Skeletal muscle tissue (tissue), 5 donors: ENCODE measurements around the gene CAMP. TPM values are rescaled to one million over a fixed set of nuclear protein-coding genes. Genes with fewer than 3 reads are reported as not detected.
"Not testable (repeated sequence)": the region's sequence is repeated elsewhere in the genome, so short reads cannot be mapped to it uniquely, and the experiment has no call there.

Source experiments
- H3K27ac ChIP-seq: one replicate; pipeline ENCODE4 v1.7.0; 2013; ENCODE audit warnings: mild to moderate bottlenecking, low read depth, low read length, inconsistent platforms
- H3K27me3 ChIP-seq, 3 donors: one replicate each; pipeline ENCODE4 v1.7.0; 2013; ENCODE audit warnings: low read length in 3 of 3; ENCODE audit not compliant: control insufficient read depth in 3 of 3, insufficient read depth in 3 of 3
- H3K36me3 ChIP-seq, 3 donors: one replicate each; pipeline ENCODE4 v1.7.0; 2013; ENCODE audit warnings: low read length in 3 of 3; ENCODE audit not compliant: control insufficient read depth in 3 of 3, insufficient read depth in 3 of 3
- H3K4me1 ChIP-seq, 3 donors: one replicate each; pipeline ENCODE4 v1.7.0; 2013; ENCODE audit warnings: low read length in 3 of 3, mild to moderate bottlenecking in 3 of 3; ENCODE audit not compliant: control insufficient read depth in 3 of 3, insufficient read depth in 3 of 3
- H3K4me3 ChIP-seq, 3 donors: one replicate each; pipeline ENCODE4 v1.7.0; 2013; ENCODE audit warnings: low read length in 3 of 3
- H3K9ac ChIP-seq, 3 donors: one replicate each; pipeline ENCODE4 v1.7.0; 2013; ENCODE audit warnings: low read length in 3 of 3, mild to moderate bottlenecking in 3 of 3, moderate library complexity in 2 of 3, low read depth in 1 of 3
- H3K9me3 ChIP-seq, 3 donors: one replicate each; pipeline ENCODE4 v1.7.0; 2013; ENCODE audit warnings: low read length in 3 of 3; ENCODE audit not compliant: control insufficient read depth in 3 of 3
- small RNA-seq: library from RNA; depleted of rRNA; stranded (forward); fragments of <200 nt; gene quantifications from one replicate; pipeline ENCODE3, GENCODE V24; 2014
- total RNA-seq: library from RNA; depleted of rRNA; stranded (reverse); fragments of >200 nt; gene quantifications from one replicate; pipeline ENCODE4 v1.2.3, GENCODE V29; 2014
- donor health status: Osteomylitis.

CAMP gene
- total RNA-seq, 1 donor from 2014 or later, result not detected

- H3K4me1 ChIP-seq, result peaks cover 0 to 3% (median 0%) of the 10 kb centered on the region in 3 donors
- H3K4me3 ChIP-seq, result no peak overlapping the region
- peaks cover 11 to 26% (median 21%) of the 10 kb centered on the region in 3 donors for H3K36me3 ChIP-seq
- no peak overlapping the region for H3K9ac ChIP-seq
- H3K27ac ChIP-seq, result no peak overlapping the region
- H3K27me3 ChIP-seq, result no peaks in the 10 kb centered on the region
- H3K9me3 ChIP-seq, result no peaks in the 10 kb centered on the region
These were observed 47.0 kb downstream of the CAMP start for GRCh38 chr3:48270306-48270705.

GRCh38 chr3:48271223-48271622 lies 47.9 kb downstream of the CAMP start:
- not testable (repeated sequence) for H3K9me3 ChIP-seq, H3K27me3 ChIP-seq, H3K4me3 ChIP-seq, H3K27ac ChIP-seq, H3K9ac ChIP-seq, H3K4me1 ChIP-seq
- peaks cover 11 to 23% (median 21%) of the 10 kb centered on the region in 3 donors for H3K36me3 ChIP-seq

- Histone ChIP-seq H3K4me3 (no peak overlapping the region), H3K27me3 (no peaks in the 10 kb centered on the region), H3K9me3 (no peaks in the 10 kb centered on the region), H3K4me1 (peaks cover 0 to 3% (median 0%) of the 10 kb centered on the region in 3 donors), H3K36me3 (peaks cover 11 to 21% (median 21%) of the 10 kb centered on the region in 3 donors), H3K9ac (no peak overlapping the region), H3K27ac (no peak overlapping the region)
These were observed 48.6 kb downstream of the CAMP start for GRCh38 chr3:48271763-48272498.

- no peaks in the 10 kb centered on the region for H3K27me3 ChIP-seq
- no peak overlapping the region for H3K9ac ChIP-seq
- no peaks in the 10 kb centered on the region for H3K4me1 ChIP-seq
- H3K36me3 ChIP-seq, result peaks cover 5 to 12% (median 11%) of the 10 kb centered on the region in 3 donors
- no peaks in the 10 kb centered on the region for H3K9me3 ChIP-seq
- no peak overlapping the region for H3K4me3 ChIP-seq
- no peak overlapping the region for H3K27ac ChIP-seq
These were observed 50.4 kb downstream of the CAMP start for GRCh38 chr3:48273594-48274211.

GRCh38 chr3:48274452-48274851 lies 51.2 kb downstream of the CAMP start:
- Histone ChIP-seq H3K27ac (no peak overlapping the region), H3K27me3 (no peaks in the 10 kb centered on the region), H3K9ac (no peak overlapping the region), H3K4me3 (no peak overlapping the region), H3K36me3 (peaks cover 0 to 4% (median 4%) of the 10 kb centered on the region in 3 donors), H3K9me3 (no peaks in the 10 kb centered on the region), H3K4me1 (no peaks in the 10 kb centered on the region)

Small RNA genes lying within 50 kb of the gene (small RNA-seq; reads per million reads assigned to genes)
- gene MIR4443, result 1.1 reads per million, percentile 79 among the genes with 10 or more reads in this experiment
- gene NDUFB1P1, result 0.07 reads per million
- not detected for gene RNU7-128P

Other genes starting within 250 kb of the CAMP start
- 106 TPM for gene MAP4, start 207.1 kb upstream of the CAMP start, total RNA-seq
- 3.7 TPM for gene CDC25A, start 35.1 kb upstream of the CAMP start, total RNA-seq
- 4.7 TPM for gene ZNF589, start 17.6 kb downstream of the CAMP start, total RNA-seq
- 18.8 TPM for gene NME6, start 77.9 kb downstream of the CAMP start, total RNA-seq
- gene SPINK8, start 110.2 kb downstream of the CAMP start, total RNA-seq, result not detected
- gene FBXW12, start 148.7 kb downstream of the CAMP start, total RNA-seq, result 0.52 TPM
- gene PLXNB1, start 206.6 kb downstream of the CAMP start, total RNA-seq, result 11.5 TPM
- 9.9 TPM for gene CCDC51, start 216.6 kb downstream of the CAMP start, total RNA-seq
- gene TMA7, start 216.8 kb downstream of the CAMP start, total RNA-seq, result 157 TPM
- 4.7 TPM for gene ATRIP, start 223.2 kb downstream of the CAMP start, total RNA-seq